Stimulated activated CD4-positive, alpha-beta T cell treated with anti-CD3 and anti-CD28 coated beads, TNF-alpha, amount 100 ng/mL, for 4 hours (primary cell): ENCODE data around the gene VIT.

Source experiments
- DNase-seq, 3 experiments: peaks; one replicate each; pipeline ENCODE4 v3.0.0-alpha.2; 2020; ENCODE audit warnings: low read depth in 3 of 3

VIT gene

DNA sequence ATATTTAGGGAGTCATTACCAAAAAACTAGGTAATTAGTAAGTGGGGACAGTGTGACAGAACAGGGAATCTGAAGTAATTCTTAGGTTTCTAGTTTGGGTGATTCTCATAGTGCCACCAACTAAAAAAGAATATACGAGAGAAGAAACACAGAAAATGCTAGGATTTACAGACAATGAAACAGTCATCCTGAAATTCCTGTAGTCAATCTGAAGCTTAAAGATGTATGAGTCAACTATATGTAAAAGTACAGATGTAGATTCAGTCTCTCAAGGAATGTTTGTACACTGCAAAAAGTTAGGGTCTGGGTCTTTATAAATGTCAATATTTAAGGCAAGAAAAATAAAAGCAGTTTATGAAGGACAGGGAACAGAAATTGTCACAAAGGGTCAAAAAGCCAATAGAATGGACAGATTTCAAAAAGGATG lies 162.9 kb downstream of the VIT start:
- no peak for DNase-seq

- DNase-seq, result no peak
These were observed 165.4 kb downstream of the VIT start for GRCh38 chr2:36861896-36862295.
